ENCODE data around the gene GRK1. TPM values are rescaled to one million over a fixed set of nuclear protein-coding genes. Genes with fewer than 3 reads are reported as not detected.
"Not testable (repeated sequence)": the region's sequence is repeated elsewhere in the genome, so short reads cannot be mapped to it uniquely, and the experiment has no call there.

Gene GRK1
- total RNA-seq, 2 experiments from 2014 or later: not detected

DNA sequence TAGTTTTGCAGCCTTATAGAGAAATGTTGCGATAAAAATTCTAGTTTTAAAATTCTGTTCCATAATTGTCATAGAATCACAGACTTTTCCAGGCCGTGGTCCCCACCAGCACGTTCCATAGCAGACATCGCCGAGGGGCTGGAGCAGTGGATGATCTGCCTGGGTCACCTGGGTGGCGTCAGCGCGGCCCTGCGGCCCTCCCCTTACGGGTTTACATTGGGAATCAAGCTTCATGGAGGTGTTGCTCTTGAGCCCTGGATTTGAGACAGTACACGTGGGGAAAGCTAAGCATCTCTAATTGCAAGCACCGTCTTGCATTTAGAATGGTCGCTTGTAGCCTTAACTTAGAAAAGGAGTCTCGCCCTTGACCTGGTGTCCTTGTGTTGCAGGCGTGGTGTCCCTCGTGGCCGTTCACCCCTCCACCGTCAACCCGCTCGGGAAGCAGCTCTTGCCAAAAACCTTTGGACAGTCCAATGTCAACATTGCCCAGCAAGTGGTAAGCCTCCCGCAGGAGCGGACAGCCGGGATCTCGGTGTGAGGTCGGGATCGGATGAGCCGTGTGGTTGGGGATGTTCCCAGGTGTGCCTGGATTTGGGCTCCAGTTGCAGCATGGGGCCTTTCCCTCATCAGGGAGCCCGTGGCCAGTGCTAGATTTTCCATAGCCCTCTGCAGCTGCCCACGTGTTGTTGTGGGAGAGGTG is 44.1 kb upstream of the GRK1 start:
- Histone ChIP-seq H3K27ac (ENCODE audit: low read depth, low read length, poor library complexity, severe bottlenecking) (no peak overlapping the region), H3K79me2 (ENCODE audit: insufficient read depth, low read depth, low read length) (peaks cover 9% of the 10 kb centered on the region; the same call in 1 of the 2 replicates), H3K36me3 (ENCODE audit: insufficient read depth, low read length) (peaks cover 62% of the 10 kb centered on the region), H4K20me1 (ENCODE audit: insufficient read depth, low read length) (no peaks in the 10 kb centered on the region; the same call in 1 of the 2 replicates), H3K4me1 (ENCODE audit: insufficient read depth, low read length, poor library complexity, severe bottlenecking) (no peaks in the 10 kb centered on the region), H3K9me2 (ENCODE audit: insufficient read depth, low read length) (no peaks in the 10 kb centered on the region), H3K4me3 (ENCODE audit: low read depth, low read length, poor library complexity, severe bottlenecking) (no peak overlapping the region), H3K4me2 (ENCODE audit: low read length) (no peak overlapping the region), H2AFZ (ENCODE audit: low read length) (no peak overlapping the region), H3K9me3 (ENCODE audit: low read length) (no peaks in the 10 kb centered on the region)
- BruUV-seq (replicated peaks): no TSS peak
- intact Hi-C loops (cut with micrococcal nuclease; ENCODE audit: unreplicated experiment): no loop called here
- ChIA-PET CTCF (ENCODE audit: unreplicated experiment) (no interaction called here), POLR2A (no interaction called here)
- TF ChIP-seq, protein P1, sequence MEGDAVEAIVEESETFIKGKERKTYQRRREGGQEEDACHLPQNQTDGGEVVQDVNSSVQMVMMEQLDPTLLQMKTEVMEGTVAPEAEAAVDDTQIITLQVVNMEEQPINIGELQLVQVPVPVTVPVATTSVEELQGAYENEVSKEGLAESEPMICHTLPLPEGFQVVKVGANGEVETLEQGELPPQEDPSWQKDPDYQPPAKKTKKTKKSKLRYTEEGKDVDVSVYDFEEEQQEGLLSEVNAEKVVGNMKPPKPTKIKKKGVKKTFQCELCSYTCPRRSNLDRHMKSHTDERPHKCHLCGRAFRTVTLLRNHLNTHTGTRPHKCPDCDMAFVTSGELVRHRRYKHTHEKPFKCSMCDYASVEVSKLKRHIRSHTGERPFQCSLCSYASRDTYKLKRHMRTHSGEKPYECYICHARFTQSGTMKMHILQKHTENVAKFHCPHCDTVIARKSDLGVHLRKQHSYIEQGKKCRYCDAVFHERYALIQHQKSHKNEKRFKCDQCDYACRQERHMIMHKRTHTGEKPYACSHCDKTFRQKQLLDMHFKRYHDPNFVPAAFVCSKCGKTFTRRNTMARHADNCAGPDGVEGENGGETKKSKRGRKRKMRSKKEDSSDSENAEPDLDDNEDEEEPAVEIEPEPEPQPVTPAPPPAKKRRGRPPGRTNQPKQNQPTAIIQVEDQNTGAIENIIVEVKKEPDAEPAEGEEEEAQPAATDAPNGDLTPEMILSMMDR (conservative IDR thresholded peaks at IDR 0.05; ENCODE audit: low read length): no peak
- TF ChIP-seq EZH2phosphoT487 (IDR thresholded peaks at IDR 0.05; ENCODE audit: borderline replicate concordance, low read depth, low read length): no peak
- DNase-seq (ENCODE audit: low spot score): no peak

DNA sequence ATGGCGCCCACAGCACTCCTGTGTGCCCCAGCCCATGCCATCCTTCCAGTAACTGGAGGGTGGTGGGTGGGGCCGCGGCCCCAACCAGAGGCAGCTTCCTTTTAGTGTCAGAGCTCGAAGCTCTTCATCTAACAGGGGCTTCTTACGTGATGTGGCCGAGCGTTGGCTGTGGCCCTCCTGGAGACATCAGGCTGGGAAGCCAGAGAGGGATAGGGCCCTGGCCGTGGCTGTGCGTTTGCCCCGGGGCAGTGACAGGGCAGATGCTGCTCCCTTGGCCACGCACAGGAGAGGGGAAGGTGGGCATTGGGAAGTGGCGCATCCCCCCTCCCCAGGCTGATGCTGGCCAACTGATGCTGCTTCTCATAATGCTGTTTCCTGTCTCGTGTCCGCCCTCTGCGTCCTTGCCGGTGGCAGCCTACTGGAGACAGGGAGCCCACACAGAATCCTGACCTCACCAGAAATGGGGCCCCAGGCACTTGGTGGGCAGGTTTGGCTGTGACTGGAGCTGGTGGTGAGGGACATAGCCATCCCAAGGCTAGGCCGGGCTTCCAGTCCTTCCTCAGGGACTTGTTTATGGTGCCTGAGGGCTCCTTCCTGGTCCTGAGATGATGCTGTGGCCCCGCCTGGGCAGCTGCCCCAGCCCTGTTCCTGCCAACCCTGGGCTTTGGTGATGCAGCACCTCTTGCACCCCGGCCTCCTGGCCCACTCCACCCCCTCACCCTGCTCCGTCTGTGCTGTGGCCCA is 43.4 kb upstream of the GRK1 start:
- Histone ChIP-seq H3K4me3 (ENCODE audit: low read depth, low read length, poor library complexity, severe bottlenecking) (no peak overlapping the region), H3K4me2 (ENCODE audit: low read length) (no peak overlapping the region), H3K36me3 (ENCODE audit: insufficient read depth, low read length) (peaks cover 59% of the 10 kb centered on the region), H3K27ac (ENCODE audit: low read depth, low read length, poor library complexity, severe bottlenecking) (no peak overlapping the region), H4K20me1 (ENCODE audit: insufficient read depth, low read length) (no peaks in the 10 kb centered on the region; the same call in 1 of the 2 replicates), H3K79me2 (ENCODE audit: insufficient read depth, low read depth, low read length) (peaks cover 3% of the 10 kb centered on the region; the same call in 1 of the 2 replicates), H3K9me2 (ENCODE audit: insufficient read depth, low read length) (no peaks in the 10 kb centered on the region), H2AFZ (ENCODE audit: low read length) (no peak overlapping the region), H3K9me3 (ENCODE audit: low read length) (no peaks in the 10 kb centered on the region), H3K4me1 (ENCODE audit: insufficient read depth, low read length, poor library complexity, severe bottlenecking) (no peaks in the 10 kb centered on the region)
- no TSS peak for BruUV-seq (replicated peaks)
- ChIA-PET POLR2A (interaction anchor here (0.5 kb wide), 1 partner anchor 330 kb away, joined by 3 read pairs; no protein-coding TSS in a partner anchor), CTCF (ENCODE audit: unreplicated experiment) (no interaction called here)
- intact Hi-C loops (cut with micrococcal nuclease; ENCODE audit: unreplicated experiment): no loop called here
- no peak for DNase-seq (ENCODE audit: low spot score)
- TF ChIP-seq EZH2phosphoT487 (IDR thresholded peaks at IDR 0.05; ENCODE audit: borderline replicate concordance, low read depth, low read length): no peak
- TF ChIP-seq, protein P1 (conservative IDR thresholded peaks at IDR 0.05; ENCODE audit: low read length): no peak

DNA sequence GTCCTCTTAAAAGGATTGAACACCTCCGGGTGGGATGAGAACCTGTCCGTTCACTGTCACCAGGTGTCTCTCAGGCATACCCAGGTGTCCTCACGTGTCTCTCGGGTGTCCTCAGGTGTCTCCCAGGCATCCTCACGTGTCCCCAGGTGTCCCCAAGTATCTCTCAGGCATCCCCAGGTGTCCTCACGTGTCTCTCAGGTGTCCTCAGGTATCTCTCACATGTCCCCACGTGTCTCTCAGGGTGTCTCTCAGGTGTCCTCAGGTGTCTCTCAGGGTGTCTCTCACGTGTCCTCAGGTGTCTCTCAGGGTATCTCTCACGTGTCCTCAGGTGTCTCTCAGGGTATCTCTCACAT is 42.8 kb upstream of the GRK1 start:
- no peaks in the 10 kb centered on the region; the same call in 1 of the 2 replicates for H3K79me2 ChIP-seq (ENCODE audit: insufficient read depth, low read depth, low read length)
- H3K9me3 ChIP-seq (ENCODE audit: low read length): no peaks in the 10 kb centered on the region
- no peaks in the 10 kb centered on the region; the same call in 1 of the 2 replicates for H4K20me1 ChIP-seq (ENCODE audit: insufficient read depth, low read length)
- BruUV-seq (replicated peaks): no TSS peak
- DNase-seq (ENCODE audit: low spot score): no peak
- H3K4me1 ChIP-seq (ENCODE audit: insufficient read depth, low read length, poor library complexity, severe bottlenecking): no peaks in the 10 kb centered on the region
- no peak overlapping the region for H3K27ac ChIP-seq (ENCODE audit: low read depth, low read length, poor library complexity, severe bottlenecking)
- no peak overlapping the region for H3K4me2 ChIP-seq (ENCODE audit: low read length)
- POLR2A ChIA-PET: no interaction called here
- H3K36me3 ChIP-seq (ENCODE audit: insufficient read depth, low read length): peaks cover 56% of the 10 kb centered on the region
- no peak overlapping the region for H3K4me3 ChIP-seq (ENCODE audit: low read depth, low read length, poor library complexity, severe bottlenecking)
- H3K9me2 ChIP-seq (ENCODE audit: insufficient read depth, low read length): no peaks in the 10 kb centered on the region
- TF ChIP-seq, protein P1 (conservative IDR thresholded peaks at IDR 0.05; ENCODE audit: low read length): no peak
- no peak for TF ChIP-seq EZH2phosphoT487 (IDR thresholded peaks at IDR 0.05; ENCODE audit: borderline replicate concordance, low read depth, low read length)
- CTCF ChIA-PET (ENCODE audit: unreplicated experiment): no interaction called here
- no peak overlapping the region for H2AFZ ChIP-seq (ENCODE audit: low read length)
- intact Hi-C loops (cut with micrococcal nuclease; ENCODE audit: unreplicated experiment): no loop called here

DNA sequence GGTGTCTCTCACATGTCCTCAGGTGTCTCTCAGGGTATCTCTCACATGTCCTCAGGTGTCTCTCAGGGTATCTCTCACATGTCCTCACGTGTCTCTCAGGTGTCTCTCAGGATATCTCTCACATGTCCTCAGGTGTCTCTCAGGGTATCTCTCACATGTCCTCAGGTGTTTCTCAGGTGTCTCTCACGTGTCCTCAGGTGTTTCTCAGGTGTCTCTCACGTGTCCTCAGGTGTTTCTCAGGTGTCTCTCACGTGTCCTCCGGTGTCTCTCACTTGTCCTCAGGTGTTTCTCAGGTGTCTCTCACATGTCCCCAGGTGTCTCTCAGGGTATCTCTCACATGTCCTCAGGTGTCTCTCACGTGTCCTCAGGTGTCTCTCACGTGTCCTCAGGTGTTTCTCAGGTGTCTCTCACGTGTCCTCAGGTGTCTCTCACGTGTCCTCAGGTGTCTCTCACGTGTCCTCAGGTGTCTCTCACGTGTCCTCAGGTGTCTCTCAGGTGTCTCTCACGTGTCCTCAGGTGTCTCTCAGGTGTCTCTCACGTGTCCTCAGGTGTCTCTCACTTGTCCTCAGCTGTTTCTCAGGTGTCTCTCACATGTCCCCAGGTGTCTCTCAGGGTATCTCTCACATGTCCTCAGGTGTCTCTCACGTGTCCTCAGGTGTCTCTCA is 42.2 kb upstream of the GRK1 start:
- H3K36me3 ChIP-seq (ENCODE audit: insufficient read depth, low read length): peaks cover 60% of the 10 kb centered on the region
- BruUV-seq (replicated peaks); H3K9me2 ChIP-seq (ENCODE audit: insufficient read depth, low read length); H3K4me3 ChIP-seq (ENCODE audit: low read depth, low read length, poor library complexity, severe bottlenecking); POLR2A ChIA-PET; H3K4me2 ChIP-seq (ENCODE audit: low read length); H3K9me3 ChIP-seq (ENCODE audit: low read length); intact Hi-C loops (cut with micrococcal nuclease; ENCODE audit: unreplicated experiment); H3K27ac ChIP-seq (ENCODE audit: low read depth, low read length, poor library complexity, severe bottlenecking); H2AFZ ChIP-seq (ENCODE audit: low read length); DNase-seq (ENCODE audit: low spot score); H3K4me1 ChIP-seq (ENCODE audit: insufficient read depth, low read length, poor library complexity, severe bottlenecking); H4K20me1 ChIP-seq (ENCODE audit: insufficient read depth, low read length); CTCF ChIA-PET (ENCODE audit: unreplicated experiment); H3K79me2 ChIP-seq (ENCODE audit: insufficient read depth, low read depth, low read length): not testable (repeated sequence)
